ENCODE results near the gene PALM2AKAP2.
"Not testable (repeated sequence)": the region's sequence is repeated elsewhere in the genome, so short reads cannot be mapped to it uniquely, and the experiment has no call there.

The PALM2AKAP2 gene

GRCh38 chr9:109811876-109812275, 31.9 kb downstream of the PALM2AKAP2 start:
- no peak for DNase-seq

- no peak for DNase-seq
Observed at GRCh38 chr9:109812331-109812730, 32.3 kb downstream of the PALM2AKAP2 start.

GRCh38 chr9:109812818-109813281, 32.9 kb downstream of the PALM2AKAP2 start:
- DNase-seq = no peak

- no peak for DNase-seq
Observed at GRCh38 chr9:109813303-109813702, 33.3 kb downstream of the PALM2AKAP2 start.

- no peak for DNase-seq
Observed at GRCh38 chr9:109813829-109814228, 33.8 kb downstream of the PALM2AKAP2 start.

- no peak for DNase-seq
Observed at GRCh38 chr9:109815366-109815947, 35.5 kb downstream of the PALM2AKAP2 start.

- DNase-seq = peak; percentile 65
Observed at GRCh38 chr9:109816490-109816889, 36.5 kb downstream of the PALM2AKAP2 start.

- DNase-seq = no peak
Observed at GRCh38 chr9:109817146-109817845, 37.3 kb downstream of the PALM2AKAP2 start.

- peak; percentile 86 for DNase-seq
Observed at GRCh38 chr9:109817846-109818472, 38.0 kb downstream of the PALM2AKAP2 start.

GRCh38 chr9:109821711-109822110, 41.7 kb downstream of the PALM2AKAP2 start:
- DNase-seq = no peak

GRCh38 chr9:109825383-109825782, 45.4 kb downstream of the PALM2AKAP2 start:
- not testable (repeated sequence) for DNase-seq

GRCh38 chr9:109826559-109826958, 46.6 kb downstream of the PALM2AKAP2 start:
- no peak for DNase-seq

GRCh38 chr9:109828254-109828653, 48.3 kb downstream of the PALM2AKAP2 start:
- no peak for DNase-seq

Measured in suppressor macrophage treated with lipopolysaccharide for 4 hours (primary cell).